Motor neuron (in vitro differentiated cells): ENCODE measurements around the gene SH2D6. TPM values are rescaled to one million over a fixed set of nuclear protein-coding genes. Genes with fewer than 3 reads are reported as not detected.

Experiments
- ATAC-seq, 8 experiments: fragments of 200-7000 bp; cut with Tn5 transposase; replicated peaks in 6 of 8; 2 replicates each; pipeline ENCODE4 v1.8.0; 2021; ENCODE audit warnings: mild to moderate bottlenecking in 8 of 8, moderate library complexity in 8 of 8
- H3K27ac ChIP-seq, 2 donors: fragments of 250-450 bp; sonication (Bioruptor Pico); 2 replicates each; pipeline ENCODE4 v1.9.0; 2021; ENCODE audit warnings: antibody characterized with exemption in 2 of 2, mild to moderate bottlenecking in 2 of 2, moderate library complexity in 1 of 2
- H3K4me1 ChIP-seq, 2 donors: fragments of 250-450 bp; sonication (Bioruptor Pico); replicated peaks in 1 of 2; 2 replicates each; pipeline ENCODE4 v1.6.1; 2021; ENCODE audit warnings: antibody characterized with exemption in 2 of 2, mild to moderate bottlenecking in 2 of 2, moderate library complexity in 1 of 2
- H3K4me3 ChIP-seq, 5 donors: fragments of 250-450 bp; sonication (Bioruptor Pico); 2 replicates each; pipeline ENCODE4 v1.9.0; 2021; ENCODE audit warnings: antibody characterized with exemption in 5 of 5, mild to moderate bottlenecking in 5 of 5, moderate library complexity in 4 of 5
- WGBS, 10 experiments: fragments of 450-650 bp; shearing (Covaris generic); methylation state at CpG; one replicate each; pipeline ENCODE4 v1.0.0; 2022; 5-methylcytosine and 5-hydroxymethylcytosine counted together
- in situ Hi-C, 9 experiments: fragments of 400-800 bp; cut with MboI; loops; one replicate each; pipeline ENCODE4 v1.15.0; 2021; ENCODE audit warnings: low sequenced_read_pairs in 9 of 9, low pct_unique_long_range_greater_than_20kb in 2 of 9; ENCODE audit not compliant: unreplicated experiment in 9 of 9
- total RNA-seq, 8 experiments: library from RNA; unstranded; fragments of 300-600 nt; gene quantifications; 2 replicates each; pipeline versions ENCODE4 v1.2.3 to v1.2.4, GENCODE V29; 2022

Gene SH2D6
- total RNA-seq, 8 experiments from 2014 or later: 0.38 to 2.4 (median 0.67) TPM

DNA sequence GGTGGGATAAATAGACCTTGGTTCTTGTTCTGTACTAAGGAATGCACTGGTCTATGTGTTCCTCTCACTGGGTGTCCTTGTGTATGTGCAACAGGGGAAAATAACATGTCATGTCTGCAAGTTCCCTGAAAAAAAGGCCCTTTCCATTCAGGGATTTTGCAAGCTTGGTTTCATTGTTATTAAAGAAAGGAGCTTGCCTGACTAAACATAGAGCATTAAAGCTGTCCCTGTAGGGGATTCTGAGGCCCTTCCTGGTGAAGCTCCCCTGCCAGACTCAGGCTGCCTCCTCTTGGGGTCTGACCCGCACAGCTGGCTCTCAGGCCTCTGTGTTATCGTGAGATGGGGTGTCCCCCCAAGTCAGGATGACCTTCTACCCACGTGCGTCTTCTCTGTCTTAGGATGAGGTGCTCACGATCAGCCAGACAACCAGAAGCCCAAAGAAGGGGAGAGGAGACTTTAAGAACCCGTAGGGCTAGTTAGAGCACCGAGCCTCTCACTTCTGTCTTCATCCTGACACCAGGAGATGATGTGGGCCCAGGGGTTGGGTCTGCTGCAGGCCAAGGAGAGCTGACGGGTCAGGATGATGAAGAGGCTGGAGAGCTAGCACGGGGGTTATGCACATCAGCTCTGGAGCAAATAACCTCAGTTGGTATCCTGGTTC, 29.5 kb upstream of the SH2D6 start:
- Histone ChIP-seq H3K4me3 (no peak overlapping the region), H3K4me1 (peaks cover 0 to 12% of the 10 kb centered on the region in 2 donors), H3K27ac (peak overlapping the region in 1 of 2 donors; percentile 2)
- in situ Hi-C loops: no loop called here
- ATAC-seq: peak in 4 of 8 experiments; percentile 27 to 52 (median 40)
- 60 to 100% (median 72%) methylated on average over 1 to 5 of the region's 9 CpGs; no CpG with 5 or more reads in 5 of the 10 experiments for WGBS, 10 experiments

GRCh38 chr2:85390941-85391669, 27.4 kb upstream of the SH2D6 start:
- in situ Hi-C loops: no loop called here
- ATAC-seq: peak in 4 of 8 experiments; percentile 45 to 92 (median 86)
- H3K4me1 ChIP-seq: peaks cover 0 to 12% of the 10 kb centered on the region in 2 donors
- 17 to 83% (median 67%) methylated on average over 1 to 8 of the region's 11 CpGs; no CpG with 5 or more reads in 4 of the 10 experiments for WGBS, 10 experiments
- no peak overlapping the region for H3K4me3 ChIP-seq
- no peak overlapping the region for H3K27ac ChIP-seq

GRCh38 chr2:85393836-85394235, 24.7 kb upstream of the SH2D6 start:
- Histone ChIP-seq H3K27ac (no peak overlapping the region), H3K4me3 (no peak overlapping the region), H3K4me1 (peaks cover 0 to 5% of the 10 kb centered on the region in 2 donors)
- in situ Hi-C loops: no loop called here
- ATAC-seq: peak in 1 of 8 experiments; percentile 49
- 20 to 100% (median 73%) methylated on average over 1 to 2 of the region's 4 CpGs; no CpG with 5 or more reads in 6 of the 10 experiments for WGBS, 10 experiments

GRCh38 chr2:85394261-85394681, 24.2 kb upstream of the SH2D6 start:
- no peak for ATAC-seq
- H3K4me3 ChIP-seq: no peak overlapping the region
- no peak overlapping the region for H3K27ac ChIP-seq
- H3K4me1 ChIP-seq: peaks cover 0 to under 1% of the 10 kb centered on the region in 2 donors
- 20 to 100% (median 76%) methylated on average over 1 to 3 of the region's 4 CpGs; no CpG with 5 or more reads in 4 of the 10 experiments for WGBS, 10 experiments
- in situ Hi-C loops: no loop called here

- Histone ChIP-seq H3K4me1 (no peaks in the 10 kb centered on the region), H3K27ac (no peak overlapping the region), H3K4me3 (no peak overlapping the region)
- ATAC-seq: peak in 1 of 8 experiments; percentile 9
- in situ Hi-C loops: no loop called here
- WGBS, 10 experiments: 60 to 100% (median 78%) methylated on average over 1 to 4 of the region's 6 CpGs; no CpG with 5 or more reads in 5 of the 10 experiments
Measured at GRCh38 chr2:85394976-85395375, 23.5 kb upstream of the SH2D6 start.

- Histone ChIP-seq H3K4me3 (no peak overlapping the region), H3K27ac (no peak overlapping the region), H3K4me1 (no peaks in the 10 kb centered on the region)
- ATAC-seq: no peak
- 80 to 100% (median 89%) methylated on average over 1 to 13 of the region's 14 CpGs; no CpG with 5 or more reads in 1 of the 10 experiments for WGBS, 10 experiments
- in situ Hi-C loops: no loop called here
Measured at GRCh38 chr2:85395912-85396475, 22.5 kb upstream of the SH2D6 start.

DNA sequence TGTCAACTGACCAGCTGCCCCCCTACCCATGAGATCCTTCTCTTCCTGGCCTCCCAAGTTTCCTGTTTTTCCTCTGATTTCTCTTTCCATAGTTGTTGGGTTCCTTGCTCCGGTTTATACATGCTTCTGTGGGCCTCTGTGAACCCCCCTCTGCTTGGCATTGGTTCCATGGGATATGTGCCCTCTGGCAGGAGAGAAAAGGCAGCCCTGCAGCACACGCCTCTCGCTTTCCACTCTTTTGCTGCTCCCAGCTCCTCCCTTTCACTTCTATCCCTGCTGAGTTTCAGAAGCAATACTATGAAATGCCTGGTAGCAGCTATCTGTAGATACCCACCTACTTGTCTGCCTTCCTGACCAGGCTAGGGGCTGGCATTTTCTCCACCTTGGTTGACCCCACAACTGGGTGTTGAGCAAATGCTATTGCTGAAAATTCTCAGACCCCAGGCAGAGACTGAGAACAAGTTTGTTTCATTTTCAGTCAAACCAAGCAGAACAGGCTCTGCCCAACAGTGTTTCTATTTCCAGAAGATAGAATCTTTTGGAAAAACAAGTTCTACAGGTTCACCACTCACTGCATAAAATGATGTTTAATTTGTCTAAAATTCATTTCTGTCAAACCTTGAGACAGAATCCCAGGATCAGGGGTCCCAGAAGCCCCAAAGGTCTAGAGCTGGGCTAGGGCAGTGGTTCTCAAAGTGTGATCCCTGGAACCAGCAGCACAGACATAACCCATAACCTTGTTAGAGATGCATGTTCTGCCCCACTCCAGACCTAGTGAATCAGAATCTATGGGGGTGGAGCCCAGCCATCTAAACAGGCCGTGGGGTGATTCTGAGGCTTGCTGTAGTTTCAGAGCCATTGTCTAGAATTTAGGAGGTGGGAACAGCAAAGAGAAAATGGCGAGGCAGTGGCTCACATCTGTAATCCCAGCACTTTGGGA, 21.7 kb upstream of the SH2D6 start:
- 70 to 90% (median 84%) methylated on average over 1 to 4 of the region's 5 CpGs; no CpG with 5 or more reads in 5 of the 10 experiments for WGBS, 10 experiments
- ATAC-seq: peak in 2 of 8 experiments; percentile 35 to 44
- Histone ChIP-seq H3K27ac (no peak overlapping the region), H3K4me3 (no peak overlapping the region), H3K4me1 (no peaks in the 10 kb centered on the region)
- in situ Hi-C loops: no loop called here

- in situ Hi-C loops: no loop called here
- ATAC-seq: no peak
- no peaks in the 10 kb centered on the region for H3K4me1 ChIP-seq
- H3K27ac ChIP-seq: no peak overlapping the region
- H3K4me3 ChIP-seq: no peak overlapping the region
- WGBS, 10 experiments: 40 to 100% (median 89%) methylated on average over 1 to 3 of the region's 4 CpGs; no CpG with 5 or more reads in 4 of the 10 experiments
Measured at GRCh38 chr2:85397925-85398331, 20.6 kb upstream of the SH2D6 start.

GRCh38 chr2:85398426-85399182, 19.9 kb upstream of the SH2D6 start:
- no peak overlapping the region for H3K27ac ChIP-seq
- 80% methylated on average over 1 of the region's 8 CpGs; no CpG with 5 or more reads in 9 of the 10 experiments for WGBS, 10 experiments
- no peaks in the 10 kb centered on the region for H3K4me1 ChIP-seq
- ATAC-seq: no peak
- in situ Hi-C loops: no loop called here
- H3K4me3 ChIP-seq: no peak overlapping the region

- 70 to 100% (median 85%) methylated on average over 1 to 4 of the region's 8 CpGs; no CpG with 5 or more reads in 5 of the 10 experiments for WGBS, 10 experiments
- H3K27ac ChIP-seq: no peak overlapping the region
- in situ Hi-C loops: no loop called here
Measured at GRCh38 chr2:85399183-85399455, 19.4 kb upstream of the SH2D6 start.

GRCh38 chr2:85400023-85400422, 18.5 kb upstream of the SH2D6 start:
- in situ Hi-C loops: no loop called here
- H3K4me1 ChIP-seq: no peaks in the 10 kb centered on the region
- ATAC-seq: no peak
- no peak overlapping the region for H3K27ac ChIP-seq
- H3K4me3 ChIP-seq: no peak overlapping the region
- WGBS, 10 experiments: 50 to 100% (median 91%) methylated on average over 1 to 4 of the region's 8 CpGs; no CpG with 5 or more reads in 6 of the 10 experiments

More at GRCh38 chr2:85399183-85399455, 19.4 kb upstream of the SH2D6 start:
- H3K4me1 ChIP-seq: no peaks in the 10 kb centered on the region
- no peak for ATAC-seq
- no peak overlapping the region for H3K4me3 ChIP-seq
